ENCODE data around the gene SPAG16. TPM values are rescaled to one million over a fixed set of nuclear protein-coding genes. Genes with fewer than 3 reads are reported as not detected.
"Not testable (repeated sequence)": the region's sequence is repeated elsewhere in the genome, so short reads cannot be mapped to it uniquely, and the experiment has no call there.

The SPAG16 gene
- total RNA-seq, 1 experiment from 2014 or later, result 42.8 TPM

DNA sequence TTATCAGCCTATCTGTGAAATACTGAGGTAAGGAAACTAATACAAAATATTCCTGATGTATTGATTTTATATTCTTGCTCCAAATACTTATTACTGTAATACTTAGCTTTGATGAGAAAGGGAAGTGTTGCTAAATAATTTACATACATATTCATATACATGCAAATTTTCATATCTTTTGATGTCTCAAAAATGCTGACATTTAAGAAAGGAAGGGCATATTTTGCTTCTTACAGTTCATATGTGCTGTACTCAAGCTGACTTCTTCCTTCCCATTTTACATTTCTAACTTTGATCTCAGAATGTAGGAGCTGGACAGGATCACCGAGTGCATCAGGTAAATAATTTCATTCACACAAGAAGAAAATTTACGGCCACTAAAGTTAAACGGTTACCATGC, 727.4 kb downstream of the SPAG16 start:
- in situ Hi-C loops (cut with HindIII; ENCODE audit: low sequenced_read_pairs), result no loop called here
- DNase-seq (ENCODE audit: low spot score), result no peak

DNA sequence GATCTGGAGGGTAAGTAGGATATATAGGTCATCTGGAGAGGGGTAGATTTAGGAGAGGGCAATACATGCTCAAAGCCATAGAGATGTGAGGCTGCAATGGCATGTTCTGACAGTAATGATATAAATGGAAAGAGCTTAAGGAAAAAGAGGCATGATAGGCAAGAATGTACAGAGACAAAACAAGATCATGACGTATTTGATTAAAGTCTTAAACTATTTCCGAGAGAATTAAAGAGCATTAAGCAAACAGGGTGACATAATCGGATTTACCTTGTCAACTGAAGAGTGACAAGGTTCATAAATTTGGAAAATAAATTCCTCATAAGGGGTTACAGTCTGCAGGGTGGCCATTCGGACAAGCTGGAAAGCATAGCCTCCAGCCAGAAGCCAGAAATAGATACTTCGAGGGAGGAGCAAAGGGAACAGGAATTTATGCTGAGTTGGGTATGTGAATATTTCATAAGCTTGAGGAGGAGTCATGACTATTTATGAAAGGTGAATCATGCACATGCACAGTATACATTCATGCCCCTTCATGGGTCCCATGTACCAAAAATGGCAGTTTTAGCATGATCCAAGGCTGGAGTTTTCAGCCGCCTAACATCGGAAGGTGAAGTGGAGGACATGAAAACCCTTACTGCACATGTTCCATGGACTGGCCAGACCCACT, 730.4 kb downstream of the SPAG16 start:
- DNase-seq (ENCODE audit: low spot score), result no peak
- in situ Hi-C loops (cut with HindIII; ENCODE audit: low sequenced_read_pairs), result no loop called here

DNA sequence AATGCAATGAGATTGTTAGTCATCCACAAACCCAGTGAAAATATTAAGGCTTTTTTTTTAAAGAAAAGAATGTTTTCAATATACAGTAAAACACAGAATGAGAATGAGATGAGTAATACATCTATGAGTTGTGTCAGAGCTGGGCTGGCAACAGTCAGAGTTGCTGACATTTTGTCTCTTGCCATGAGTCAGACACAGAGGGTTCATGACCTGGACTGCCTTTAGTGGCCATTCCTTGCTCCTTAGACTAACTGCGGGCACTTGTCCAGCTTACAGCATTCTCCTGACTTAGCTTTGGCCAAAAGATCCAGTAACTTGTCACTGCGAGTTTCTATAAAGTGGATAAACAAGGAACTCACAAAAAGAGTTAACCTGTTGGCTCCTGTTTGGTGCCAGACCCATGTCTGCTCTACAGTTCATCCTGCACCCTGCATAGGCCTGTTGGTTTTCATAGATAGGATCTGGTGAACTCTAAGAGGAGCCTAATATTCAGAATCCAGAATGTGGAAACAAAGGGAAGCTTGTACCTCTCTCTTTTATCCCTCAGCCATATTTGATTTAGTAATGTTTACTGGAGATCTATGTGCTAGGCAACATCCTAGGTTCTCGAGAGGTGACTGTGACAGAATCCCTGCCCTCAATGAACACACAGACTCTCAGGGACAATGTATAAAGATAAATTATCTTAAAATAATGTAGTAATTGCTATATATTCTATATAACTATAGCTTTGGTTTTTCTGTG, 735.1 kb downstream of the SPAG16 start:
- DNase-seq (ENCODE audit: low spot score), result no peak
- in situ Hi-C loops (cut with HindIII; ENCODE audit: low sequenced_read_pairs), result no loop called here

DNA sequence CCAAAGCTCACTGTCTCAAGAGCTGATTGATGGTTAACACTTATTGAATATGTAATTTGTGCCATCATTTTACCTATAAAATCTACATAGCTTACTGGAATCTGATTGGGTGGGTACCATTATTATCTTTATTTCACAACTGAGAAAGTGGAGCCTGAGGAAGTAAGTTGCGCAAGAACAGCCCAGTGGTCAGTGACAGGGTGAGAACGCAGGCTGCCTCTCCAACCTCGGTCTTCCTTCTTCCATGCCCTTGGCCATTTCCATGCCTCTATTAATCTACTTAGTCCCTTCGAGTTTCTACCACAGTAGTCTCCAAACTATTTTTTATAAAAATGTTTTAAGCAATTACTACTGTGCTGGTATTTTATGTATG, 735.7 kb downstream of the SPAG16 start:
- in situ Hi-C loops (cut with HindIII; ENCODE audit: low sequenced_read_pairs), result no loop called here

DNA sequence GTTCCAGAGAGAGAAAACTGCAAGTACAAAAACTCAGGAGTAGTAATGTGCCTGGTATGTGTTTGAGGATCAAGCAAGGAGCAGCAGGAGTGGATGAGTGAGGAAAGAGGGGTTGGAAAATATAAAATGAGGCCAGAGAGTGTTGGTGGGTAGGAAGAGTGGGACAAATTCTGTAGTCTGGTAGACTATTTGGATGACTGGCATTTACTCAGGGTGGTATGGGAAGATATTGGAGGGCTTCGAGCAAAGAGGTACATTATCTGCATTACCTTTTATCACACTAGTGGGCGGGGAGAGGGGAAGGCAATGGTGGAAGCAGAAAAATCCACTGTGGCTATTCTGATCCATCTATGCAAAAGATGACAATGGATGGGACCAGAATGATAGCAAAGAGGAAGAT, 744.9 kb downstream of the SPAG16 start:
- in situ Hi-C loops (cut with HindIII; ENCODE audit: low sequenced_read_pairs), result no loop called here

More for the DNA sequence above, 735.7 kb downstream of the SPAG16 start:
- DNase-seq (ENCODE audit: low spot score), result no peak

DNA sequence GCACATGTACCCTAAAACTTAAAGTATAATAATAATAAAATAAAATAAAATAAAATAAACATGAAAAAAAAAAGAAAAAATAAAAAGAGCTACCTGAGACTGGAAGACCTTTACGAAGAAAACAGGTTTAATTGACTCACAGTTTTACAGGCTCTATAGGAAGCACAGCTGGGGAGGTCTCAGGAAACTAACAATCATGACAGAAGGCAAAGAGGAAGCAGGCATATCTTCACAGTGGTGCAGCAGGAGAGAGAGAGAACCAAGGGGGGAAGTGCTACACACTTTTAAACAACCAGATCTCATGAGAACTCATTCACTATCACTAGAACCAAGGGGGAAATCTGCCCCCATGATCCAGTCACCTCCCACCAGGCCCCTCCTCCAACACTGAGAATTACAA, 747.3 kb downstream of the SPAG16 start:
- in situ Hi-C loops (cut with HindIII; ENCODE audit: low sequenced_read_pairs), result no loop called here
- DNase-seq (ENCODE audit: low spot score), result no peak

More for the DNA sequence above, 744.9 kb downstream of the SPAG16 start:
- DNase-seq (ENCODE audit: low spot score), result no peak

- in situ Hi-C loops (cut with HindIII; ENCODE audit: low sequenced_read_pairs), result no loop called here
- DNase-seq (ENCODE audit: low spot score), result no peak
Measured at GRCh38 chr2:214034417-214034816, 750.2 kb downstream of the SPAG16 start.

- DNase-seq (ENCODE audit: low spot score), result no peak
- in situ Hi-C loops (cut with HindIII; ENCODE audit: low sequenced_read_pairs), result no loop called here
Measured at GRCh38 chr2:214035091-214035852, 751.0 kb downstream of the SPAG16 start.

GRCh38 chr2:214035921-214036320, 751.7 kb downstream of the SPAG16 start:
- no peak for DNase-seq (ENCODE audit: low spot score)
- in situ Hi-C loops (cut with HindIII; ENCODE audit: low sequenced_read_pairs), result no loop called here

DNA sequence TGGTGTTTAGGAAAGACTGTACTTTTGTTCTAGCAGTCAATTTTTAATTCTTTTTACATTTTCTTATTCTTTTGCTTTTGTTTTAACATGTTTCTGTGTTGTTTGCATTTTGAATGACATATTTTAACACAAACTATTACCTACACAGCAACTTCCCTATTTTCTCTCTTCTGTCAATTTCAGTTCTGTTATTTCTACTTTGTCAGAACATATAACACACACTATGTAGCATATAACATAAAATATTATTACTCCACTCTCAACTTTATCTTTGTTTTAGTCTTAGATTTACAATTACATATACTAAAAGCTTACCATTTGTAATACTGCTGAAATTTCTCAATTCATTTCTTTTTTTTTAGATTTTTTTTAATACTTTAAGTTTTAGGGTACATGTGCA, 753.9 kb downstream of the SPAG16 start:
- no peak for DNase-seq (ENCODE audit: low spot score)
- in situ Hi-C loops (cut with HindIII; ENCODE audit: low sequenced_read_pairs), result no loop called here

DNA sequence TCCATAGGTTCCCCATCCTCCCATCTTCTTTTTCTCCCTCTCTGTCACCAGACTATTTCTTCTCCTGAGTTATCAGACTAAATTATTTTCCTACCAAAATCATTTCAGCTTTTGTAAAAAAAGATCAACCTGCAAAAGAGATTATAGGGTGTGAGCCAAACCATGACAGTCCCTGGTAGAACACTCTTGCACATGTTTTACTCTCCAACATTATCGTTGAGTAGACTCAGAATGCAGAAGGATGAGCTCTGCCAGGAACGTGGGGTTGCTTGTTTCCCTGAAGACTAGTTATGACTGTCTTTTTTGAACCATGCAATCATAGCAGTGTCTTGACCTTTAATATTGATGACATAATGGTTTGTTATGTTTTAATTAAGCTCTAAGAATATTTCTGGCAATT, 766.5 kb downstream of the SPAG16 start:
- in situ Hi-C loops (cut with HindIII; ENCODE audit: low sequenced_read_pairs), result no loop called here
- DNase-seq (ENCODE audit: low spot score), result no peak

- in situ Hi-C loops (cut with HindIII; ENCODE audit: low sequenced_read_pairs), result no loop called here
- DNase-seq (ENCODE audit: low spot score), result no peak
Measured at GRCh38 chr2:214051585-214051984, 767.3 kb downstream of the SPAG16 start.

- DNase-seq (ENCODE audit: low spot score), result no peak
- in situ Hi-C loops (cut with HindIII; ENCODE audit: low sequenced_read_pairs), result no loop called here
Measured at GRCh38 chr2:214052235-214052634, 768.0 kb downstream of the SPAG16 start.

GRCh38 chr2:214057986-214058385, 773.7 kb downstream of the SPAG16 start:
- DNase-seq (ENCODE audit: low spot score), result no peak
- in situ Hi-C loops (cut with HindIII; ENCODE audit: low sequenced_read_pairs), result no loop called here

- DNase-seq (ENCODE audit: low spot score); in situ Hi-C loops (cut with HindIII; ENCODE audit: low sequenced_read_pairs): not testable (repeated sequence)
Measured at GRCh38 chr2:214062279-214062678, 778.0 kb downstream of the SPAG16 start.

GRCh38 chr2:214064471-214064870, 780.2 kb downstream of the SPAG16 start:
- in situ Hi-C loops (cut with HindIII; ENCODE audit: low sequenced_read_pairs), result no loop called here
- DNase-seq (ENCODE audit: low spot score), result no peak

- in situ Hi-C loops (cut with HindIII; ENCODE audit: low sequenced_read_pairs), result no loop called here
- no peak for DNase-seq (ENCODE audit: low spot score)
Measured at GRCh38 chr2:214066862-214067261, 782.6 kb downstream of the SPAG16 start.

GRCh38 chr2:214069254-214069653, 785.0 kb downstream of the SPAG16 start:
- DNase-seq (ENCODE audit: low spot score), result no peak
- in situ Hi-C loops (cut with HindIII; ENCODE audit: low sequenced_read_pairs), result no loop called here

DNA sequence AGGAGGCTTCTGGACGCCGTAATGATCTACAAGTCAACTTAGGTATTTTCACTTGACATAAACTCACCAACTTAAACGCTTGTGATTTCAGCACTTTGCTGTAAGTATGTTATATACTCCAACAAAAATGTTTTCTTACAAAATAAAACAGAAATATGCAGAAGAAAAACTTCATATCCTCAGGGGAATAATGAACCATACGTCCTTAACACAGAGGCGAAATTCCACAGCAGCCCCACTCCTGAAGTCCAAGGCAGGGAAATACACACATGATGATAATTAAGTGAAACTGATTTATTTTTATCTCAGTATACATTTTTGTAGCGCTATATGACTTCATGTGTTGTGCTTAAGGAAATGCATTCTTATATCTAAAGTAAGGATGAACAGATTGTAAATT, 791.2 kb downstream of the SPAG16 start:
- in situ Hi-C loops (cut with HindIII; ENCODE audit: low sequenced_read_pairs), result no loop called here
- DNase-seq (ENCODE audit: low spot score), result no peak

- in situ Hi-C loops (cut with HindIII; ENCODE audit: low sequenced_read_pairs), result no loop called here
- DNase-seq (ENCODE audit: low spot score), result no peak
Measured at GRCh38 chr2:214076527-214076926, 792.3 kb downstream of the SPAG16 start.

Data from G401 (cell line).